PC-3 (cell line): Measurements from ENCODE around the gene AK8. TPM values are rescaled to one million over a fixed set of nuclear protein-coding genes. Genes with fewer than 3 reads are reported as not detected.

Experiments used
- ATAC-seq: fragments of 200-7000 bp; cut with Tn5 transposase; 2 replicates; pipeline ENCODE4 v1.9.1; 2020; ENCODE audit warnings: mild to moderate bottlenecking, moderate library complexity
- BruUV-seq: library from RNA; stranded (reverse); fragments of 400-500 nt; replicated peaks from 2 replicates; lab custom pipeline; 2021; lab: Mats Ljungman, UMichigan
- CTCF ChIA-PET: fragments of 300-600 bp; sonication (Branson Sonifier 250); formaldehyde crosslinking; loops from one replicate; lab custom pipeline; 2022; ENCODE audit warnings: antibody characterized with exemption; lab: Charles Lee
- POLR2A ChIA-PET: fragments of 300-600 bp; sonication (Branson Sonifier 250); formaldehyde crosslinking; loops from one replicate; lab custom pipeline; 2022; ENCODE audit warnings: antibody characterized with exemption; ENCODE audit not compliant: unreplicated experiment; lab: Charles Lee
- DNase-seq: peaks from one replicate; pipeline ENCODE4 v3.0.0-alpha.2; 2015
- H2AFZ ChIP-seq: fragments of 300-600 bp; sonication (generic); 2 replicates; pipeline ENCODE4 v1.6.0; 2016; ENCODE audit warnings: antibody characterized with exemption, low read length
- H3F3A ChIP-seq: fragments of 300-600 bp; sonication (generic); one replicate; pipeline ENCODE4 v1.6.0; 2017; ENCODE audit warnings: antibody characterized with exemption, low read length, control low read depth, mild to moderate bottlenecking; ENCODE audit not compliant: unreplicated experiment
- H3K27ac ChIP-seq: fragments of 300-600 bp; sonication (generic); 2 replicates; pipeline ENCODE4 v1.5.1; 2016; ENCODE audit warnings: mild to moderate bottlenecking, low read length
- H3K27me3 ChIP-seq: fragments of 300-600 bp; sonication (generic); 2 replicates; pipeline ENCODE4 v1.6.1; 2016; ENCODE audit warnings: low read length, mixed read lengths
- H3K36me3 ChIP-seq: fragments of 300-600 bp; sonication (generic); 2 replicates; pipeline ENCODE4 v1.6.1; 2016; ENCODE audit warnings: low read depth, mixed run types, low read length, mixed read lengths
- H3K4me1 ChIP-seq: fragments of 300-600 bp; sonication (generic); 2 replicates; pipeline ENCODE4 v1.5.1; 2016; ENCODE audit warnings: low read length; ENCODE audit not compliant: insufficient read depth
- H3K4me2 ChIP-seq: fragments of 300-600 bp; sonication (generic); 2 replicates; pipeline ENCODE4 v1.6.0; 2016; ENCODE audit warnings: low read length
- H3K4me3 ChIP-seq: fragments of 300-600 bp; sonication (generic); 2 replicates; pipeline ENCODE4 v1.5.1; 2016; ENCODE audit warnings: mild to moderate bottlenecking, low read length, mixed read lengths
- H3K79me2 ChIP-seq: fragments of 300-600 bp; sonication (generic); 2 replicates; pipeline ENCODE4 v1.6.1; 2017; ENCODE audit warnings: low read length, mixed read lengths
- H3K9ac ChIP-seq: fragments of 300-600 bp; sonication (generic); 2 replicates; pipeline ENCODE4 v1.6.0; 2016; ENCODE audit warnings: mild to moderate bottlenecking, low read length
- H3K9me2 ChIP-seq: fragments of 300-600 bp; sonication (generic); replicated peaks from 2 replicates; pipeline ENCODE4 v1.6.1; 2016; ENCODE audit warnings: mixed run types, low read length, mixed read lengths
- H3K9me3 ChIP-seq: fragments of 300-600 bp; sonication (generic); 2 replicates; pipeline ENCODE4 v1.6.1; 2016; ENCODE audit warnings: low read length, mixed read lengths
- H4K20me1 ChIP-seq: fragments of 300-600 bp; sonication (generic); 2 replicates; pipeline ENCODE4 v1.6.1; 2016; ENCODE audit warnings: low read length, mixed read lengths
- CTCF ChIP-seq: fragments of 300-600 bp; sonication (generic); conservative IDR thresholded peaks from 2 replicates; pipeline ENCODE4 v1.5.1; 2017; ENCODE audit warnings: antibody characterized with exemption, low read depth, mild to moderate bottlenecking, low read length
- EZH2 ChIP-seq: fragments of 300-600 bp; sonication (generic); IDR thresholded peaks from one replicate; pipeline ENCODE4 v1.6.1; 2017; ENCODE audit warnings: antibody characterized with exemption, mild to moderate bottlenecking, low read length; ENCODE audit not compliant: unreplicated experiment
- EZH2phosphoT487 ChIP-seq: fragments of 300-600 bp; sonication (generic); IDR thresholded peaks from 2 replicates; pipeline ENCODE4 v1.6.1; 2018; ENCODE audit warnings: mild to moderate bottlenecking, antibody characterized with exemption, low read length, borderline replicate concordance
- intact Hi-C: fragments of 100-400 bp; cut with micrococcal nuclease; formaldehyde crosslinking; loops from 2 replicates; pipeline ENCODE4 v1.9.0; 2023
- total RNA-seq: library from RNA; depleted of rRNA; stranded (reverse); fragments of >200 nt; gene quantifications from 2 replicates; pipeline ENCODE4 v1.2.3, GENCODE V29; 2014

The AK8 gene
- total RNA-seq, 1 experiment from 2014 or later: 0.55 TPM

GRCh38 chr9:132804576-132805295 lies 73.3 kb downstream of the AK8 start:
- H3K27ac ChIP-seq: no peak overlapping the region
- H2AFZ ChIP-seq: no peak overlapping the region
- no peak overlapping the region for H3K4me3 ChIP-seq
- H3K9ac ChIP-seq: no peak overlapping the region
- no peaks in the 10 kb centered on the region for H3K9me3 ChIP-seq
- ATAC-seq (no peak), DNase-seq (no peak)
- no peaks in the 10 kb centered on the region for H3K79me2 ChIP-seq
- H4K20me1 ChIP-seq: no peaks in the 10 kb centered on the region
- H3K9me2 ChIP-seq: no peaks in the 10 kb centered on the region
- no peak overlapping the region for H3K4me2 ChIP-seq
- peaks cover 3% of the 10 kb centered on the region; the same call in 1 of the 2 replicates for H3K4me1 ChIP-seq
- no peaks in the 10 kb centered on the region for H3K36me3 ChIP-seq
- intact Hi-C loops: loop anchor here (10.0 kb wide), 1 partner anchor 100 kb away; no protein-coding TSS in a partner anchor
- no peaks in the 10 kb centered on the region for H3F3A ChIP-seq
- no peaks in the 10 kb centered on the region for H3K27me3 ChIP-seq
- BruUV-seq: no TSS peak
- TF ChIP-seq CTCF: no peak
- TF ChIP-seq EZH2phosphoT487: no peak
- no peak for TF ChIP-seq EZH2
- POLR2A ChIA-PET: no interaction called here
- CTCF ChIA-PET: no interaction called here

GRCh38 chr9:132802121-132802795 lies 75.8 kb downstream of the AK8 start:
- ATAC-seq: no peak
- intact Hi-C loops: loop anchor here (10.0 kb wide), 1 partner anchor 103 kb away; no protein-coding TSS in a partner anchor
- POLR2A ChIA-PET: no interaction called here

More at GRCh38 chr9:132802121-132802795, 75.8 kb downstream of the AK8 start:
- DNase-seq: no peak
- H3K27me3 ChIP-seq: no peaks in the 10 kb centered on the region
- H3F3A ChIP-seq: no peaks in the 10 kb centered on the region
- no peaks in the 10 kb centered on the region for H3K9me2 ChIP-seq
- no peak overlapping the region for H3K27ac ChIP-seq
- no peak overlapping the region for H2AFZ ChIP-seq
- H3K9ac ChIP-seq: no peak overlapping the region
- H3K9me3 ChIP-seq: no peaks in the 10 kb centered on the region
- CTCF ChIA-PET: no interaction called here
- H4K20me1 ChIP-seq: no peaks in the 10 kb centered on the region
- no peak for TF ChIP-seq CTCF
- H3K4me3 ChIP-seq: no peak overlapping the region
- H3K79me2 ChIP-seq: no peaks in the 10 kb centered on the region
- no peaks in the 10 kb centered on the region for H3K36me3 ChIP-seq
- BruUV-seq: no TSS peak
- peaks cover 3% of the 10 kb centered on the region; the same call in 1 of the 2 replicates for H3K4me1 ChIP-seq
- no peak overlapping the region for H3K4me2 ChIP-seq
